HL-60 (cell line): Measurements from ENCODE around the gene IPPK.
A peak's percentile ranks its signal among the peaks of the same experiment; 100 is the strongest.

Experiments used
- DNase-seq, 2 experiments: peaks; one replicate each; pipeline ENCODE4 v3.0.0-alpha.2; 2010 to 2020; ENCODE audit warnings: low read depth in 1 of 2, low spot score in 1 of 2
- H3K27ac ChIP-seq: fragments of 250-450 bp; sonication (Bioruptor Pico); replicated peaks from 2 replicates; pipeline ENCODE4 v1.5.1; 2020; ENCODE audit warnings: mild to moderate bottlenecking, moderate library complexity
- H3K27me3 ChIP-seq: fragments of 250-450 bp; sonication (Bioruptor Pico); 2 replicates; pipeline ENCODE4 v1.5.1; 2021; ENCODE audit warnings: mild to moderate bottlenecking, moderate library complexity; ENCODE audit not compliant: insufficient read depth, poor library complexity, severe bottlenecking
- H3K4me3 ChIP-seq: replicated peaks from 2 replicates; pipeline ENCODE4 v1.5.1; 2011; ENCODE audit warnings: mild to moderate bottlenecking, control low read depth, low read length; ENCODE audit not compliant: insufficient read depth
- CTCF ChIP-seq: IDR thresholded peaks from one replicate; pipeline ENCODE4 v1.5.1; 2011; ENCODE audit warnings: low read length, control low read depth, inconsistent platforms; ENCODE audit not compliant: insufficient read depth
- GABPA ChIP-seq: IDR thresholded peaks from 2 replicates; pipeline ENCODE4 v1.6.1; 2012; ENCODE audit warnings: low read depth
- POLR2AphosphoS5 ChIP-seq: IDR thresholded peaks from 2 replicates; pipeline ENCODE4 v1.6.1; 2012; ENCODE audit warnings: low read depth
- REST ChIP-seq: IDR thresholded peaks from 2 replicates; pipeline ENCODE4 v1.6.1; 2012; ENCODE audit warnings: low read depth; ENCODE audit not compliant: insufficient replicate concordance
- SPI1 ChIP-seq: IDR thresholded peaks from 2 replicates; pipeline ENCODE4 v1.6.1; 2012; ENCODE audit warnings: low read depth, mild to moderate bottlenecking, borderline replicate concordance

Gene IPPK

DNA sequence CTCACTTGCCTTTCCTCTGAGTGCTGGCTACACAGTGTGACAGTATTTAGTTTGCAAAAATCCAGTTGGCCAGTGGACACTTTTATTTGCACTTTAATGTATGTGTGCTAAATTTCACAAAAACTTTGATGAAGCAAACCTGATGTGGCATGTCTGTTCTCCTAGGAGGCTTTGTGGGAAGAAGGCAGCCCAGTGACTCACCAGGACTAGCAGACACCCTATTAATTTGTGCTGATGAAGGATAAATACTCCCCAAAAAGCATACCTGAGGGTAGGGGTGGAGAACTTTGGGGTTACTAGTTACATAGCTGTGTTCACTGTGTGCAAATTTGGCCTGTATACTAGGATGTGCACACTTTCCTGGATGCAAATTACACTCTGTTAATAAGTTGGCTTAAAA is 39.3 kb upstream of the IPPK start:
- DNase-seq, result no peak
- Histone ChIP-seq H3K4me3 (no peak overlapping the region), H3K27me3 (no peaks in the 10 kb centered on the region), H3K27ac (no peak overlapping the region)
- no peak for TF ChIP-seq GABPA
- TF ChIP-seq REST, result no peak

DNA sequence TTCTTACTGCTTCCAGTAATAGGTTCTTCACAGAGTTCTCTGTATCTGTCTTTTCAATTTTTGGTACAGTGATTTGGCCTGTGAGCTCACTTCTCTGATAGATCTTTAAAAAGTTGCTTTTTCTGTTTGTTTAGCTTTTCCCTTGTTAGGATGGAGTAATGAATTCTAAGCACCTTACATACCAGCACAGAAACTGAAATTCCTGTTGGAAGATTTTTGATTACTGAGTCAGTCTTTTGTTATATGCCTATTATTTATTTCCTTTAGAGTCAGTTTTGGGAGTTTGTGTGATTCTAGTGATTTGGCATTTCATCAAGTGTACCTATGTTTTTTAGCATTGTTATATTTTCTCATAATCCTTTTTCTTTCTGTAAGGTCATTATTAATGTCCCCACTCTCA is 37.6 kb upstream of the IPPK start:
- Histone ChIP-seq H3K27ac (no peak overlapping the region), H3K4me3 (no peak overlapping the region), H3K27me3 (no peaks in the 10 kb centered on the region)
- no peak for TF ChIP-seq SPI1
- TF ChIP-seq GABPA, result no peak
- TF ChIP-seq CTCF, result no peak
- no peak for TF ChIP-seq REST
- no peak for TF ChIP-seq POLR2AphosphoS5
- DNase-seq, result no peak

DNA sequence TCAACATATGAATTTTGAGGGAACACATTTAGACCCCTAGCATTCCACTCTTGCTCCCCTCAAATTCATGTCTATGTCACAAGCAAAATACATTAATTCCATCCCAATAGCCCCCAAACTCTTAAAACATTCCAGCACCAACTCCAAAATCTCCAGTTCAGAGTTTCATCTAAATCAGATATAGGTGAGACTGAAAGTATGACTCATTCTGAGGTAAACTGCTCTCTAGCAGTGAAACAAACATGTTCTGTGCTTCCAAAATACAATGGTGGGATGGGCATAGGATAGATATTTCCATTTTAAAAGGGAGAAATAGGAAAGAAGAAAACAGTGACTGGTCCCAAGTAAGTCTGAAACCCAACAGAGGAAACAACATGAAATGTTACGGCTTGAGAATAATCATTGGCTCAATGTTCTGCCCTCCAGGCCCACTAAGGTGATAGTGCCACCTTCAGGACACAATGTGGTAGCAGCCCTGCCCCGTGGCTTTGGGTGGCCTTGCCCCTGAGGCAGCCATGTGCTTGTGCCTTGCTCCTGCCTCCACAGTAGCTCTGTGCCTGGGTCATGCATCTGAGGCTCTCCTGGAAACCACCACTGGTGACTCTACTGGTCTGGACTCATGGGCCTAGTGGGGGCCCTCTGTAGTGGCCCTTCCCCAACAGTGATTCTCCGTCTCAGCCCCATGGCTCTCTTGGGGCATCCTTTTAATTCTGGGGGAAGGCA is 36.4 kb upstream of the IPPK start:
- TF ChIP-seq CTCF, result peak; percentile 58
- TF ChIP-seq SPI1, result no peak
- no peak overlapping the region for H3K4me3 ChIP-seq
- no peak overlapping the region for H3K27ac ChIP-seq
- DNase-seq, result peak in 1 of 2 experiments; percentile 46
- no peaks in the 10 kb centered on the region for H3K27me3 ChIP-seq

DNA sequence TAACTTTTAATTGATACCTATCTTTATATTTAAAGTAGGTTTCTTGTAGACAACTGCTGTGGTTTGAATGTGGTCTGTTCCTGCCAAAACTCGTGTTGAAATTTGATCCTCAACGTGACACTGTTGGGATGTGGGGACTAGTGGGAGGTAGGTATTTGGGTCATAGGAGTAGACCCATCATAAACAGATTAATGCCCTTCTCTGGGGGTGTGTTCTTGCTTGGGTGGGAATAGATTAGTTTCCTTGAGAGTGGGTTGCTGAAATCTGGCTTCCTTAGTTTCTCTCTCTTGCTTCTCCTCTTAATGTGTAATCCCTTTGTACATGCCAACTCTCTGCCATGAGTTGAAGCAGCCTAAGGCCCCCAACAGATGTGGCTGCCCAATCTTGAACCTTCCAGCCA is 34.6 kb upstream of the IPPK start:
- Histone ChIP-seq H3K27ac (no peak overlapping the region), H3K27me3 (no peaks in the 10 kb centered on the region), H3K4me3 (no peak overlapping the region)
- TF ChIP-seq REST, result no peak
- TF ChIP-seq GABPA, result no peak
- TF ChIP-seq POLR2AphosphoS5, result no peak
- no peak for TF ChIP-seq SPI1
- TF ChIP-seq CTCF, result no peak
- no peak for DNase-seq
